ENCODE results near the gene ZMYND8. TPM values are rescaled to one million over a fixed set of nuclear protein-coding genes. Genes with fewer than 3 reads are reported as not detected.
"Not testable (repeated sequence)": the region's sequence is repeated elsewhere in the genome, so short reads cannot be mapped to it uniquely, and the experiment has no call there.

The ZMYND8 gene
- total RNA-seq, 1 experiment from 2014 or later = 11.6 TPM

- Histone ChIP-seq H3K9me2 (replicated peaks; ENCODE audit: low read length) (no peaks in the 10 kb centered on the region), H3K79me2 (ENCODE audit: low read length) (no peaks in the 10 kb centered on the region), H3K9ac (ENCODE audit: low read length) (no peak overlapping the region), H3K27me3 (ENCODE audit: low read length) (no peaks in the 10 kb centered on the region), H4K20me1 (ENCODE audit: low read length) (no peaks in the 10 kb centered on the region), H3K4me3 (ENCODE audit: low read length) (no peak overlapping the region), H3K36me3 (ENCODE audit: low read depth, low read length) (peaks cover 26% of the 10 kb centered on the region), H3K4me1 (ENCODE audit: insufficient read depth, low read length) (no peaks in the 10 kb centered on the region), H3F3A (ENCODE audit: low read length, unreplicated experiment) (no peaks in the 10 kb centered on the region), H2AFZ (ENCODE audit: low read length) (no peak overlapping the region), H3K27ac (ENCODE audit: low read length) (no peak overlapping the region), H3K9me3 (ENCODE audit: low read length) (no peaks in the 10 kb centered on the region), H3K4me2 (ENCODE audit: low read length) (no peak overlapping the region)
- ChIA-PET POLR2A (ENCODE audit: unreplicated experiment) (no interaction called here), CTCF (no interaction called here)
- DNase-seq (no peak), ATAC-seq (no peak)
- no TSS peak for BruUV-seq (replicated peaks)
- TF ChIP-seq EZH2 (IDR thresholded peaks at IDR 0.05; ENCODE audit: low read length, unreplicated experiment) (no peak), CTCF (conservative IDR thresholded peaks at IDR 0.05; ENCODE audit: low read depth, low read length) (no peak), EZH2phosphoT487 (IDR thresholded peaks at IDR 0.05; ENCODE audit: borderline replicate concordance, low read length) (no peak)
- intact Hi-C loops (cut with micrococcal nuclease) = no loop called here
Observed at GRCh38 chr20:47246061-47246777, 110.3 kb downstream of the ZMYND8 start.

GRCh38 chr20:47245166-47245565, 111.3 kb downstream of the ZMYND8 start:
- H3K4me2 ChIP-seq (ENCODE audit: low read length); POLR2A ChIA-PET (ENCODE audit: unreplicated experiment); ATAC-seq; H2AFZ ChIP-seq (ENCODE audit: low read length); CTCF ChIA-PET; H3K4me1 ChIP-seq (ENCODE audit: insufficient read depth, low read length); H3K9ac ChIP-seq (ENCODE audit: low read length); H3K9me3 ChIP-seq (ENCODE audit: low read length); H4K20me1 ChIP-seq (ENCODE audit: low read length); H3K79me2 ChIP-seq (ENCODE audit: low read length); DNase-seq; H3K27me3 ChIP-seq (ENCODE audit: low read length); intact Hi-C loops (cut with micrococcal nuclease); H3F3A ChIP-seq (ENCODE audit: low read length, unreplicated experiment); BruUV-seq (replicated peaks); H3K4me3 ChIP-seq (ENCODE audit: low read length); H3K27ac ChIP-seq (ENCODE audit: low read length); H3K9me2 ChIP-seq (replicated peaks; ENCODE audit: low read length): not testable (repeated sequence)
- peaks cover 26% of the 10 kb centered on the region for H3K36me3 ChIP-seq (ENCODE audit: low read depth, low read length)

- no TSS peak for BruUV-seq (replicated peaks)
- intact Hi-C loops (cut with micrococcal nuclease) = no loop called here
- H2AFZ ChIP-seq (ENCODE audit: low read length) = no peak overlapping the region
- POLR2A ChIA-PET (ENCODE audit: unreplicated experiment) = no interaction called here
- no peaks in the 10 kb centered on the region for H3K27me3 ChIP-seq (ENCODE audit: low read length)
- DNase-seq = no peak
- no peak for ATAC-seq
- H3F3A ChIP-seq (ENCODE audit: low read length, unreplicated experiment) = no peaks in the 10 kb centered on the region
- no peaks in the 10 kb centered on the region for H3K4me1 ChIP-seq (ENCODE audit: insufficient read depth, low read length)
- H3K9me2 ChIP-seq (replicated peaks; ENCODE audit: low read length) = no peaks in the 10 kb centered on the region
- H3K4me2 ChIP-seq (ENCODE audit: low read length) = no peak overlapping the region
- CTCF ChIA-PET = no interaction called here
- H4K20me1 ChIP-seq (ENCODE audit: low read length) = no peaks in the 10 kb centered on the region
- peaks cover 26% of the 10 kb centered on the region for H3K36me3 ChIP-seq (ENCODE audit: low read depth, low read length)
- H3K27ac ChIP-seq (ENCODE audit: low read length) = no peak overlapping the region
- no peak for TF ChIP-seq CTCF (conservative IDR thresholded peaks at IDR 0.05; ENCODE audit: low read depth, low read length)
- TF ChIP-seq EZH2phosphoT487 (IDR thresholded peaks at IDR 0.05; ENCODE audit: borderline replicate concordance, low read length) = no peak
- no peak for TF ChIP-seq EZH2 (IDR thresholded peaks at IDR 0.05; ENCODE audit: low read length, unreplicated experiment)
- H3K9me3 ChIP-seq (ENCODE audit: low read length) = no peaks in the 10 kb centered on the region
- H3K79me2 ChIP-seq (ENCODE audit: low read length) = no peaks in the 10 kb centered on the region
- no peak overlapping the region for H3K4me3 ChIP-seq (ENCODE audit: low read length)
- H3K9ac ChIP-seq (ENCODE audit: low read length) = no peak overlapping the region
Observed at GRCh38 chr20:47244451-47244850, 112.0 kb downstream of the ZMYND8 start.
